Pancreas (tissue), 10 donors: ENCODE results near the gene SLC9A5. TPM values are rescaled to one million over a fixed set of nuclear protein-coding genes. Genes with fewer than 3 reads are reported as not detected.
A peak's percentile ranks its signal among the peaks of the same experiment; 100 is the strongest.

ENCODE experiments used
- ATAC-seq, 4 donors: fragments of 200-7000 bp; cut with Tn5 transposase; one replicate each; pipeline versions ENCODE4 v1.8.0 to v1.9.1; 2020; ENCODE audit warnings: mild to moderate bottlenecking in 4 of 4, moderate library complexity in 4 of 4
- DNase-seq, 6 donors: peaks; one replicate each; pipeline ENCODE4 v3.0.0-alpha.2; 2020
- FAIRE-seq: peaks from 2 replicates; lab custom pipeline; 2012; peaks lifted over from hg19 to GRCh38; lab: Jason Lieb, UNC
- H3K27ac ChIP-seq, 4 donors: fragments of 200-600 bp; sonication (generic); 1 replicate in 3 of 4; 2 replicates in 1 of 4; pipeline versions ENCODE4 v1.5.0 to v1.8.0; 2020
- H3K27me3 ChIP-seq, 4 donors: fragments of 200-600 bp; one replicate each; pipeline ENCODE4 v1.8.0; 2021
- H3K36me3 ChIP-seq, 3 donors: fragments of 200-600 bp; sonication (generic) in 1 of 3; one replicate each; pipeline versions ENCODE4 v1.5.0 to v1.8.0; 2020 to 2021
- H3K4me1 ChIP-seq, 3 donors: fragments of 200-600 bp; one replicate each; pipeline ENCODE4 v1.8.0; 2021
- H3K4me3 ChIP-seq, 4 donors: fragments of 200-600 bp; sonication (generic) in 2 of 4; one replicate each; pipeline versions ENCODE4 v1.5.0 to v1.8.0; 2020 to 2021
- H3K9me3 ChIP-seq, 4 donors: fragments of 200-600 bp; one replicate each; pipeline ENCODE4 v1.8.0; 2021
- WGBS, 2 donors: extraction: QIAGEN DNeasy Blood & Tissue Kit; methylation state at CpG; one replicate each; pipeline ENCODE4 v1.1.7; 2013; 5-methylcytosine and 5-hydroxymethylcytosine counted together
- intact Hi-C, 3 donors: fragments of 100-400 bp; cut with DNase I; formaldehyde crosslinking; loops; one replicate each; pipeline versions ENCODE4 v1.11.1 to v1.14.2; 2022
- polyA plus RNA-seq, 2 donors: library from polyadenylated mRNA; stranded (reverse); fragments of 200-250 nt; gene quantifications; one replicate each; pipeline ENCODE4 v1.2.3, GENCODE V29; 2013
- total RNA-seq, 6 donors: library from RNA; stranded (reverse); fragmentation: NEBNext Ultra II Directional in 4 of 6; extraction: Animal tissue kit (Norgen Biotek cat#: 25700) in 4 of 6; gene quantifications; one replicate each; pipeline versions ENCODE4 v1.2.1 to v1.2.4, GENCODE V29; 2021 to 2023
- TF ChIP-seq, protein P1 (sequence below), 4 donors: fragments of 200-600 bp; sonication (generic) in 3 of 4; IDR thresholded peaks; one replicate each; pipeline versions ENCODE4 v1.5.0 to v1.8.0; 2021; ENCODE audit warnings: antibody characterized with exemption in 4 of 4
- donor health status: healthy with polysubstance abuse.
- donor health status: DM: no; HTN: no; CAD: no; lungs with moderate emphysema.
- donor health status: DM: no; HTN: no; CAD: no.
- donor health status: control.
- donor health status: control.
- donor health status: Bipolar disorder and iron deficiency.
- donor health status: DM: yes; HTN: yes; CAD: no.
- donor health status: DM: no; HTN: no; CAD: no.
- donor health status: DM: no; HTN: no; CAD: no.
- donor health status: DM: yes; HTN: yes; CAD: no.

Gene SLC9A5
- total and polyA plus RNA-seq, 8 donors, result 0.22 to 1.5 (median 0.56) TPM

DNA sequence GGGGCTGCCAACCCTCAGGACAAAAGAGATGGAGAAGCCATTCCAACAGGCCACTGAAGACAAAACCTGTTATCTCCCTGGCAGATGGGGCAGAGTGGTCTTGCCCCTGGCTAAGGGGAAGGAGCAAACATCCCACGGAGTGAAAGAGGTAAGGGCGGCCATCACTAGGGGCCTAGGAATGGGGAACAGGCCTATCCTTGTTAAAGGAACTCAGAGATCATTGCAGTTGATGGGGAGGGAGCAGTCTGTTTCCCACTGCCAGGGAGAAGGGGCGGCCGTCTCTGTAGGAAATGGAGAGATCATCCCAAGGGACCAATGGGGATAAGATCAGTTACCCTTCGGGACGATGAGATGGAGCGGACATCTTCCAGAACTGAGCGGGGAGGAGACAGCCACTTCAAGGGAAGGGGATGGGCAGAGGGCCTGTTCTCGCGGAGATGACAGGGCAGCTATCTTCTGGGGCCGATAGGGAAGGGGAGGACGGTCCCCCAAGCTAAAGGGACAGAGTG, 22.4 kb upstream of the SLC9A5 start:
- Histone ChIP-seq H3K4me1 (peaks cover 0 to 9% (median 6%) of the 10 kb centered on the region in 3 donors), H3K27ac (peak overlapping the region in 2 of 4 donors; percentile 54 to 57), H3K27me3 (no peaks in the 10 kb centered on the region), H3K36me3 (peaks cover 0 to 26% (median 14%) of the 10 kb centered on the region in 3 donors), H3K9me3 (no peaks in the 10 kb centered on the region), H3K4me3 (peak overlapping the region; percentile 85 to 97 (median 91))
- TF ChIP-seq, protein P1, sequence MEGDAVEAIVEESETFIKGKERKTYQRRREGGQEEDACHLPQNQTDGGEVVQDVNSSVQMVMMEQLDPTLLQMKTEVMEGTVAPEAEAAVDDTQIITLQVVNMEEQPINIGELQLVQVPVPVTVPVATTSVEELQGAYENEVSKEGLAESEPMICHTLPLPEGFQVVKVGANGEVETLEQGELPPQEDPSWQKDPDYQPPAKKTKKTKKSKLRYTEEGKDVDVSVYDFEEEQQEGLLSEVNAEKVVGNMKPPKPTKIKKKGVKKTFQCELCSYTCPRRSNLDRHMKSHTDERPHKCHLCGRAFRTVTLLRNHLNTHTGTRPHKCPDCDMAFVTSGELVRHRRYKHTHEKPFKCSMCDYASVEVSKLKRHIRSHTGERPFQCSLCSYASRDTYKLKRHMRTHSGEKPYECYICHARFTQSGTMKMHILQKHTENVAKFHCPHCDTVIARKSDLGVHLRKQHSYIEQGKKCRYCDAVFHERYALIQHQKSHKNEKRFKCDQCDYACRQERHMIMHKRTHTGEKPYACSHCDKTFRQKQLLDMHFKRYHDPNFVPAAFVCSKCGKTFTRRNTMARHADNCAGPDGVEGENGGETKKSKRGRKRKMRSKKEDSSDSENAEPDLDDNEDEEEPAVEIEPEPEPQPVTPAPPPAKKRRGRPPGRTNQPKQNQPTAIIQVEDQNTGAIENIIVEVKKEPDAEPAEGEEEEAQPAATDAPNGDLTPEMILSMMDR (IDR thresholded peaks at IDR 0.05), result no peak
- WGBS, 2 donors, result 14 to 15% methylated on average over 12 of the region's 12 CpGs
- DNase-seq (peak in 1 of 6 donors; percentile 12), FAIRE-seq (no peak), ATAC-seq (peak in 1 of 4 donors; percentile 2)
- intact Hi-C loops, result no loop called here

DNA sequence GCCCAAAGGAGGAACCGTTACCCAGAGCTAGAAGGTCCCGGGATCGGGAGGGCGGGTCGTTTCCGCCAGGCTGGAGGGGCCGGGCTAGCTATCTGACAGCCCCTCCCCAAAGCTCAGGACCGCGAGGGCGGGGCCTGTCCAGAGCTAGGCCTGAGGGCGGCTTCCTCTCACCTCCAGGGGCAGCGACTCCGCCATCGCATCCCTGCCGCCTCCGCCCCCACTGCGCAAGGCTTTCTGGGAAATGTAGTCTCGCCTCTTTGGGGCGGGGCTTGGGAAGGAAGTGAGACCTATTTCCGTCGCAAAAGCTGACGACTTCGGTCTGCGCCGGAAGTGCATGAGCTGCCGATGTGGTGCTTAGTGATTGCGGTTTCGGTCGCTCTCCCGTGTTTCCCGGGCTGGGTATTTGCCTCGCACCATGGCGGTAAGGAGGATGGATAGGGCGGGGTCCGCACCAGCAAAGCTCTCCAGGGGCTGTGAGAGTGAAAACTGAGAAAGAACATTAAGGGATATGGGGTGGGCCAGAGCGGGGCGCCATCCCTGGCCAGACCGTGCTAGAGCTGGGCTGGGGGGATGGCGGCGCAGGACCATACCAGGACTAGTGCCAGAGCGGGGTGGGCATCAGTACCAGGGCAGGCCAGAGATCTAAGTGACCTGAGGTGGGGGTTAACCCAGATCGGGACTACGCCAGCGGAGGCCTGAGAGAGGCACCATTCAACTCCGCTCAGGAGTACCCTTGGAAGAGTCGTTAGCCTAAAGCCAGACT, 21.8 kb upstream of the SLC9A5 start, which contains the start of gene TMEM208:
Gene TMEM208, plus strand, starts transcription at position 327 of the 763 bp plus-strand sequence. Its CDS starts 89 bp downstream, at position 416.
- TF ChIP-seq, protein P1 (IDR thresholded peaks at IDR 0.05), result peak in 1 of 4 donors; percentile 11
- H3K36me3 ChIP-seq, result peaks cover 0 to 26% (median 19%) of the 10 kb centered on the region in 3 donors
- FAIRE-seq (peak; percentile 59), DNase-seq (peak; percentile 96 to 98 (median 97)), ATAC-seq (peak; percentile 95 to 99 (median 96))
- H3K27ac ChIP-seq, result peak within 1 kb of the TSS; percentile 39 to 59 (median 52)
- intact Hi-C loops, result no loop called here
- WGBS, 2 donors, result 1% methylated on average over 46 of the region's 46 CpGs
- peak within 1 kb of the TSS; percentile 85 to 97 (median 91) for H3K4me3 ChIP-seq
- H3K27me3 ChIP-seq, result no peaks in the 10 kb centered on the region
- H3K4me1 ChIP-seq, result peaks cover 0 to 9% (median 6%) of the 10 kb centered on the region in 3 donors
- H3K9me3 ChIP-seq, result no peaks in the 10 kb centered on the region

DNA sequence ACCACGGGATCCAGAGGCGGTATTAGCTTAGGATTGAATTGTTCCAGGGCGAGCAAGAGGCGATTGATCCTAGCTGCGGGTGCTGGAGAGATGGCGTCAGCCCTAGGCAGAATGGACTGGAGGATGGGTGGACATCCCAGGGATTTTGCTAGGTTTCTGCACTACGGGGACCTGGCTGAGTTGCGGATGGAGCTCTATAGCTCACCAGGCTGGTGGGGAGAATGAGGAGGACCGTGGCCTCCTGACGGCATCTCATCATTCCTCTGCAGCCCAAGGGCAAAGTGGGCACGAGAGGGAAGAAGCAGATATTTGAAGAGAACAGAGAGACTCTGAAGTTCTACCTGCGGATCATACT, 21.2 kb upstream of the SLC9A5 start:
- ATAC-seq (no peak), DNase-seq (peak in 2 of 6 donors; percentile 22 to 28), FAIRE-seq (no peak)
- TF ChIP-seq, protein P1 (IDR thresholded peaks at IDR 0.05), result no peak
- H3K27ac ChIP-seq, result peak overlapping the region in 2 of 4 donors; percentile 39 to 59
- no peaks in the 10 kb centered on the region for H3K9me3 ChIP-seq
- peak overlapping the region; percentile 85 to 97 (median 91) for H3K4me3 ChIP-seq
- intact Hi-C loops, result no loop called here
- H3K36me3 ChIP-seq, result peaks cover 0 to 26% (median 19%) of the 10 kb centered on the region in 3 donors
- no peaks in the 10 kb centered on the region for H3K27me3 ChIP-seq
- WGBS, 2 donors, result 5 to 6% methylated on average over 12 of the region's 12 CpGs
- peaks cover 0 to 9% (median 6%) of the 10 kb centered on the region in 3 donors for H3K4me1 ChIP-seq

DNA sequence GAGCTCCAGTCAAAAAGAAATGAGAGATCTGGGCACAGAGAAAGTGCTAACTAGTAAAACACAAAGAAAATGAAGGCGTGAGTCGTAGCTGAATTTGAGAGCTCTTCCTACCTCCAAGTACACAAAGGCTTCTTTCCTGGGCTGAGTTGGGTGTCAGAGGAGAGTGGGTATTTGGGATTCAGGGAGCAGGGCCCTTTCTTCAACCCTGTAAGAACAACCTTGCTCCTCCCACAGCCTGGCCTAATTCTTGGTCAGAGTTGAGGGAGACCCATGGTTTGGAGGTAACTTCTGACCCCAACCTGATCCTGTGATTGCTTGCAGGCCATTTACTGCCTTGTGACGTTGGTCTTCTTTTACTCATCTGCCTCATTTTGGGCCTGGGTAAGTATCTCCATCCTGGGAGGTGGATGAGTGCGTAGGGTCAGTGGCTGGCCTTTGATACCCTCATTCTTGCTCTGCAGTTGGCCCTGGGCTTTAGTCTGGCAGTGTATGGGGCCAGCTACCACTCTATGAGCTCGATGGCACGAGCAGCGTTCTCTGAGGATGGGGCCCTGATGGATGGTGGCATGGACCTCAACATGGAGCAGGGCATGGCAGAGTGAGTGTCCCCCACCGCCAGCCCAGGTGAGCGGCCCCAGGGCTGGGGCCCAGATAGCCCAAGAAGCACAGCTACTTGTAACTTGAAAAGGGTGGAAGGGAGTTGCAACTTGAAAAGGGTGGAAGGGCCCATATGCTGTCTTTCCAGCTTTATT, 20.6 kb upstream of the SLC9A5 start:
- Histone ChIP-seq H3K27ac (no peak overlapping the region), H3K9me3 (no peaks in the 10 kb centered on the region), H3K36me3 (peaks cover 0 to 26% (median 19%) of the 10 kb centered on the region in 3 donors), H3K27me3 (no peaks in the 10 kb centered on the region), H3K4me1 (peaks cover 0 to 9% (median 6%) of the 10 kb centered on the region in 3 donors), H3K4me3 (peak overlapping the region in 2 of 4 donors; percentile 86 to 97)
- WGBS, 2 donors, result 81 to 91% methylated on average over 9 of the region's 9 CpGs
- TF ChIP-seq, protein P1 (IDR thresholded peaks at IDR 0.05), result no peak
- FAIRE-seq, result no peak
- ATAC-seq, result no peak
- peak in 3 of 6 donors; percentile 12 to 56 (median 20) for DNase-seq
- intact Hi-C loops, result no loop called here
